Measurements from ENCODE around the gene ZNF124. TPM values are rescaled to one million over a fixed set of nuclear protein-coding genes. Genes with fewer than 3 reads are reported as not detected.

Gene ZNF124
- total RNA-seq, 1 experiment from 2014 or later, result 33.8 TPM

DNA sequence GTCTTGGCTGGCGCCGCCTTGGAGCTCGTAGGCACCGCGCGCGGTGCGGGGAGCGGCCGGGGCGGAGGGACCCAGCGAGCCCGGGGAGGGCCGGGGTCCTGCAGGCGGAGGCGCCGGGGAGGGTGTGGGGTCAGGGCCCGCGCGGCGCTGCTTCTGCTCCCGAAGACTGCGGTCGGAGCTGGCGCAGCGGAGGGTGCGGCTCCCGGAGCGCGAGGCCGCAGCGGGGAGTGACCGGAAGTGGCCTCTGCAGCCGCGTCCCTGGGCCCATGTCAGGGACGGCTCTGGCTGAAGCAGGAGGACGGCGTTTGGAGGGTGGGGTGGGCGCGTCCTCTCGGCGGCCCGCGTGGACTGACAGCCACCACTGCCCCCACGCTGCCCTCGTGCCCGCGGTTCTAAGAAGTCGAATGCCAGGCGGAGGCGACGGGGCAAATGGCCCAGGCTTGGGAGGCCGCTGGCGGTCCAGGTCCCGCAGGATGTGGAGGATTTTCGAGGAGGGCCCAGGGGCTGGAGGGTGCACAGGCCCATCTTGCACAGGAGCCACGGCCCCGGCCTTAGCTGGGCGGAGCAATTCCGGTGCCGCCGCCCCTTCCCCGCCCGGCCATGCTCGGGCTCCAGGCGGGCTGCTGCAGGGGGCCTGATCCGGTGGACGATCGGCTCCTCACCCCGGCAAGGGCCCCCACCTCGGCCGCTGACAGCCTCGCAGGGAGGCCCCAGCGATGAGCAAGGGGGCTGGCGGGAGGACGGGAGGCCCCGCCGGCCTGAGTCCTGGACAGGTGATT, 59.9 kb downstream of the ZNF124 start (continued):
- TF ChIP-seq, protein P1, sequence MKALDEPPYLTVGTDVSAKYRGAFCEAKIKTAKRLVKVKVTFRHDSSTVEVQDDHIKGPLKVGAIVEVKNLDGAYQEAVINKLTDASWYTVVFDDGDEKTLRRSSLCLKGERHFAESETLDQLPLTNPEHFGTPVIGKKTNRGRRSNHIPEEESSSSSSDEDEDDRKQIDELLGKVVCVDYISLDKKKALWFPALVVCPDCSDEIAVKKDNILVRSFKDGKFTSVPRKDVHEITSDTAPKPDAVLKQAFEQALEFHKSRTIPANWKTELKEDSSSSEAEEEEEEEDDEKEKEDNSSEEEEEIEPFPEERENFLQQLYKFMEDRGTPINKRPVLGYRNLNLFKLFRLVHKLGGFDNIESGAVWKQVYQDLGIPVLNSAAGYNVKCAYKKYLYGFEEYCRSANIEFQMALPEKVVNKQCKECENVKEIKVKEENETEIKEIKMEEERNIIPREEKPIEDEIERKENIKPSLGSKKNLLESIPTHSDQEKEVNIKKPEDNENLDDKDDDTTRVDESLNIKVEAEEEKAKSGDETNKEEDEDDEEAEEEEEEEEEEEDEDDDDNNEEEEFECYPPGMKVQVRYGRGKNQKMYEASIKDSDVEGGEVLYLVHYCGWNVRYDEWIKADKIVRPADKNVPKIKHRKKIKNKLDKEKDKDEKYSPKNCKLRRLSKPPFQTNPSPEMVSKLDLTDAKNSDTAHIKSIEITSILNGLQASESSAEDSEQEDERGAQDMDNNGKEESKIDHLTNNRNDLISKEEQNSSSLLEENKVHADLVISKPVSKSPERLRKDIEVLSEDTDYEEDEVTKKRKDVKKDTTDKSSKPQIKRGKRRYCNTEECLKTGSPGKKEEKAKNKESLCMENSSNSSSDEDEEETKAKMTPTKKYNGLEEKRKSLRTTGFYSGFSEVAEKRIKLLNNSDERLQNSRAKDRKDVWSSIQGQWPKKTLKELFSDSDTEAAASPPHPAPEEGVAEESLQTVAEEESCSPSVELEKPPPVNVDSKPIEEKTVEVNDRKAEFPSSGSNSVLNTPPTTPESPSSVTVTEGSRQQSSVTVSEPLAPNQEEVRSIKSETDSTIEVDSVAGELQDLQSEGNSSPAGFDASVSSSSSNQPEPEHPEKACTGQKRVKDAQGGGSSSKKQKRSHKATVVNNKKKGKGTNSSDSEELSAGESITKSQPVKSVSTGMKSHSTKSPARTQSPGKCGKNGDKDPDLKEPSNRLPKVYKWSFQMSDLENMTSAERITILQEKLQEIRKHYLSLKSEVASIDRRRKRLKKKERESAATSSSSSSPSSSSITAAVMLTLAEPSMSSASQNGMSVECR (CRISPR knock-in tag; IDR thresholded peaks at IDR 0.05; ENCODE audit: borderline replicate concordance), result peak; percentile 62; the same call in 1 of the 2 replicates
- TF ChIP-seq NR2C2 (CRISPR knock-in tag; IDR thresholded peaks at IDR 0.05) (no peak), CBFB (CRISPR knock-in tag; IDR thresholded peaks at IDR 0.05; ENCODE audit: low read depth) (0 out of 2 replicates have a peak, but pooled peaks have one; percentile 55), TEAD4 (CRISPR knock-in tag; IDR thresholded peaks at IDR 0.05) (no peak), CREM (CRISPR knock-in tag; IDR thresholded peaks at IDR 0.05) (peak; percentile 45; the same call in 1 of the 2 replicates), SP1 (CRISPR knock-in tag; conservative IDR thresholded peaks at IDR 0.05) (peak; percentile 55; the same call in 1 of the 2 replicates), ZNF121 (CRISPR knock-in tag; IDR thresholded peaks at IDR 0.05) (peak; percentile 26; the same call in 1 of the 2 replicates), SMAD3 (CRISPR knock-in tag; IDR thresholded peaks at IDR 0.05; ENCODE audit: borderline replicate concordance) (no peak), ESRRA (CRISPR knock-in tag; IDR thresholded peaks at IDR 0.05; ENCODE audit: borderline replicate concordance) (no peak), NFYB (CRISPR knock-in tag; conservative IDR thresholded peaks at IDR 0.05; ENCODE audit: low read depth) (0 out of 2 replicates have a peak, but pooled peaks have one; percentile 9), ZNF263 (CRISPR knock-in tag; IDR thresholded peaks at IDR 0.05; ENCODE audit: low read depth) (0 out of 2 replicates have a peak, but pooled peaks have one; percentile 1), MYBL2 (CRISPR knock-in tag; IDR thresholded peaks at IDR 0.05) (no peak), SMAD4 (CRISPR knock-in tag; IDR thresholded peaks at IDR 0.05) (no peak), USF2 (CRISPR knock-in tag; IDR thresholded peaks at IDR 0.05) (0 out of 2 replicates have a peak, but pooled peaks have one; percentile 2), TCF7 (CRISPR knock-in tag; IDR thresholded peaks at IDR 0.05; ENCODE audit: low read depth) (no peak), IRF2 (CRISPR knock-in tag; IDR thresholded peaks at IDR 0.05; ENCODE audit: borderline replicate concordance, low read depth) (no peak), JUN (CRISPR knock-in tag; IDR thresholded peaks at IDR 0.05) (no peak), IRF1 (CRISPR knock-in tag; IDR thresholded peaks at IDR 0.05) (peak; percentile 71; the same call in 1 of the 2 replicates), ZMAT4 (CRISPR knock-in tag; IDR thresholded peaks at IDR 0.05) (no peak), ZNF219 (CRISPR knock-in tag; IDR thresholded peaks at IDR 0.05; ENCODE audit: borderline replicate concordance) (no peak), ZNF138 (CRISPR knock-in tag; conservative IDR thresholded peaks at IDR 0.05) (no peak), GTF2I (CRISPR knock-in tag; conservative IDR thresholded peaks at IDR 0.05) (no peak), USF1 (CRISPR knock-in tag; IDR thresholded peaks at IDR 0.05) (peak; percentile 46; the same call in 1 of the 2 replicates)
- TF ChIP-seq, protein P2, sequence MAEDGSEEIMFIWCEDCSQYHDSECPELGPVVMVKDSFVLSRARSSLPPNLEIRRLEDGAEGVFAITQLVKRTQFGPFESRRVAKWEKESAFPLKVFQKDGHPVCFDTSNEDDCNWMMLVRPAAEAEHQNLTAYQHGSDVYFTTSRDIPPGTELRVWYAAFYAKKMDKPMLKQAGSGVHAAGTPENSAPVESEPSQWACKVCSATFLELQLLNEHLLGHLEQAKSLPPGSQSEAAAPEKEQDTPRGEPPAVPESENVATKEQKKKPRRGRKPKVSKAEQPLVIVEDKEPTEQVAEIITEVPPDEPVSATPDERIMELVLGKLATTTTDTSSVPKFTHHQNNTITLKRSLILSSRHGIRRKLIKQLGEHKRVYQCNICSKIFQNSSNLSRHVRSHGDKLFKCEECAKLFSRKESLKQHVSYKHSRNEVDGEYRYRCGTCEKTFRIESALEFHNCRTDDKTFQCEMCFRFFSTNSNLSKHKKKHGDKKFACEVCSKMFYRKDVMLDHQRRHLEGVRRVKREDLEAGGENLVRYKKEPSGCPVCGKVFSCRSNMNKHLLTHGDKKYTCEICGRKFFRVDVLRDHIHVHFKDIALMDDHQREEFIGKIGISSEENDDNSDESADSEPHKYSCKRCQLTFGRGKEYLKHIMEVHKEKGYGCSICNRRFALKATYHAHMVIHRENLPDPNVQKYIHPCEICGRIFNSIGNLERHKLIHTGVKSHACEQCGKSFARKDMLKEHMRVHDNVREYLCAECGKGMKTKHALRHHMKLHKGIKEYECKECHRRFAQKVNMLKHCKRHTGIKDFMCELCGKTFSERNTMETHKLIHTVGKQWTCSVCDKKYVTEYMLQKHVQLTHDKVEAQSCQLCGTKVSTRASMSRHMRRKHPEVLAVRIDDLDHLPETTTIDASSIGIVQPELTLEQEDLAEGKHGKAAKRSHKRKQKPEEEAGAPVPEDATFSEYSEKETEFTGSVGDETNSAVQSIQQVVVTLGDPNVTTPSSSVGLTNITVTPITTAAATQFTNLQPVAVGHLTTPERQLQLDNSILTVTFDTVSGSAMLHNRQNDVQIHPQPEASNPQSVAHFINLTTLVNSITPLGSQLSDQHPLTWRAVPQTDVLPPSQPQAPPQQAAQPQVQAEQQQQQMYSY (CRISPR knock-in tag; IDR thresholded peaks at IDR 0.05), result no peak
- TF ChIP-seq, protein P3, sequence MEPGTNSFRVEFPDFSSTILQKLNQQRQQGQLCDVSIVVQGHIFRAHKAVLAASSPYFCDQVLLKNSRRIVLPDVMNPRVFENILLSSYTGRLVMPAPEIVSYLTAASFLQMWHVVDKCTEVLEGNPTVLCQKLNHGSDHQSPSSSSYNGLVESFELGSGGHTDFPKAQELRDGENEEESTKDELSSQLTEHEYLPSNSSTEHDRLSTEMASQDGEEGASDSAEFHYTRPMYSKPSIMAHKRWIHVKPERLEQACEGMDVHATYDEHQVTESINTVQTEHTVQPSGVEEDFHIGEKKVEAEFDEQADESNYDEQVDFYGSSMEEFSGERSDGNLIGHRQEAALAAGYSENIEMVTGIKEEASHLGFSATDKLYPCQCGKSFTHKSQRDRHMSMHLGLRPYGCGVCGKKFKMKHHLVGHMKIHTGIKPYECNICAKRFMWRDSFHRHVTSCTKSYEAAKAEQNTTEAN (CRISPR knock-in tag; IDR thresholded peaks at IDR 0.05), result 0 out of 2 replicates have a peak, but pooled peaks have one; percentile 32
- TF ChIP-seq, protein P4, sequence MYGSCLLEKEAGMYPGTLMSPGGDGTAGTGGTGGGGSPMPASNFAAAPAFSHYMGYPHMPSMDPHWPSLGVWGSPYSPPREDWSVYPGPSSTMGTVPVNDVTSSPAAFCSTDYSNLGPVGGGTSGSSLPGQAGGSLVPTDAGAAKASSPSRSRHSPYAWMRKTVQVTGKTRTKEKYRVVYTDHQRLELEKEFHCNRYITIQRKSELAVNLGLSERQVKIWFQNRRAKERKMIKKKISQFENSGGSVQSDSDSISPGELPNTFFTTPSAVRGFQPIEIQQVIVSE (CRISPR knock-in tag; IDR thresholded peaks at IDR 0.05; ENCODE audit: borderline replicate concordance), result no peak

Measured in WTC11 (cell line).